DMS53 treated with DMSO at 0.1 percent for 48 hours (cell line): ENCODE data around the gene MDGA2.
"Not testable (repeated sequence)": the region's sequence is repeated elsewhere in the genome, so short reads cannot be mapped to it uniquely, and the experiment has no call there.

Experiments used
- DNase-seq: peaks from one replicate; lab custom pipeline; 2025; ENCODE audit not compliant: unreplicated experiment; lab: John Stamatoyannopoulos, UW

Gene MDGA2

DNA sequence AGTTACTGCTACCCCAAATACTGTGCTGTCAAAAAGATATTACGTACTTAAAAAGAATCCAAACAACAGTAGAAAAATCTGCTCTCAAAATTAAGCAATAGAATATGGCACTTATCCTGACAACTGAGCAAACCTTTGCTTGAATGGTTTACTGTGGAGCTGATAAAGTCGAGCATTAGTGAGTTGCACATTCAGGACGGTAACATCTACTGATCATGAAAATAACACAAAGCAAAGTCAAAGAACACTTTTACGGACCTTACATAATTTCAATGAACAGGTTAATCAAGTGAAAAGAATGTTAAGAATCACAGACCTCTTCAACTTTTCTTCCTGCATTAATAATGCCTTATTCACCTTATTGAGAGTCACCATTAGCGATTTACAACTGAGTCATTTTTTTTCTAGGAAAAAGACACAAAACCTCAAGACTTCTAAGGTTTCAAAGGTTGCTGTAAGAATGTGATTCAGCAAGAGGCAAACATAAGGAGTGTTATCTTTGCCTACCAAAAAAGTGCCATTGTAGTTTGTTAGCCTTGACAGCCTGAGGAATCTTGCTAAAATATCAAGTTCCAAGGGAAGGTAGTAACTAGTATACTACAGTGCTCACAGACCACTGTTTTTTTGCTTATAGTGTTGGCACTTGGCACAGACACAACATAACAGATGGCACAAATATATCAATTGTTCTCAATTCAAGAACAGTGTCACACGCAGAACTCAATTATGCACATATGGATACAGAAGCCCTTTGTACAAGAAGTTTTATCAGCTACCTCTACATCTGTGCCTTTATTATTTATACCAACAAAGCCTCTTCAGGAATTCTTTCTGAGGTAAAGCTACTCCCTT is 689.6 kb downstream of the MDGA2 start:
- DNase-seq = no peak

DNA sequence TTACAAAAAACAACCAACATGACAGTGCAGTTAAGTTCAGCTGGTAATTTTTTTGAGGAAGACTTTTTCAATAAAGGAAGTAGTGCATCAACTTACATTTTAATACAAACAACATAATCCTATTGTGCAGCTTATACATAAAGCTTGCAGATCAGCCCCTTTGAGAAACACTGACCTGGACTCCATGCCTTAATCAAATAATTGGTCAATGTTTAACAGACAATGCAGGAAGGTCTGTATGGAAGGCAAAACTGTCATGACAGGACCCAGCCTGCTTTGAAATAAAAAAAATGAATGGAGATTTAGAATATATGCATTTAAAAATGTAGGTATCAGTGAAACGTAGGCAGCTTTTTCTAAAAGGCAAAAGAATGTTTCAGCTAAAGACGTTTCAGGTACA is 702.1 kb downstream of the MDGA2 start:
- peak; percentile 24 for DNase-seq

DNA sequence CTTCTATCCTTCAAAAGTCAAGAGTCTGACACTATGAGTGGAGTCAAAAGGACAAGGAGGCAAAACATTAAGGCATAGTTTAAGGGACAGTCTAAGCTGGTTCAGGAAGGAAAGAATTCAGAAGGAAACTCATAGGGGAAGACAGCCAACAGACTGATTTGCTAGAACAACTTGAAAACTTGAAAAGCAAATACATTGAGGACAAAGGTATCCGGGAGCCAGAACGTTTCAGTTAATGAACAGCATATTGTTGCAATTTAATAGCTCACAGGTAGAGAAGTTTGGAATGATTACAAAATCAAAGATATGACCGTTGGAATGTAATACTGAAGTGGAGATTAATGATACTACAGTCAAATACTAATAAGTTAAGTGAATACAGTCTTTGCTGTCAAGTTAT is 711.0 kb downstream of the MDGA2 start:
- DNase-seq = no peak

DNA sequence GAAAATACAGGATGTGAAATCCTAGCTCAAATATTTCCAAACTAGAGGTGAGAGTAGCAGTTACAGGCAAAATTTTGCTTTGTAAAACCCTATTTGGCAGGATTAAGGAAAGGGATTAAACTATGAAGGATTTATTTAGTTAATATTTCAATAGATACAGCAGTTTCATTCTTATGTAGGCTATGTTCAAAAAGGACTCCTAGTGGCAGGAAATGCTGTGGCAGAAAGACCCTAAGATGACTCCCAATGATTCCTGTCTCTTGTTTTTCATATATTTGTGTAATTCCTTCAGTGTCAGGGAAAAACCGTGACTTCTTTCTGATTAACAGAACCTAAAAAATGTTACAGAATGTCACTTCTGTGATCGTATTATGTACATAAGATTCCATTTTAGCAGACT is 724.3 kb downstream of the MDGA2 start:
- no peak for DNase-seq

DNA sequence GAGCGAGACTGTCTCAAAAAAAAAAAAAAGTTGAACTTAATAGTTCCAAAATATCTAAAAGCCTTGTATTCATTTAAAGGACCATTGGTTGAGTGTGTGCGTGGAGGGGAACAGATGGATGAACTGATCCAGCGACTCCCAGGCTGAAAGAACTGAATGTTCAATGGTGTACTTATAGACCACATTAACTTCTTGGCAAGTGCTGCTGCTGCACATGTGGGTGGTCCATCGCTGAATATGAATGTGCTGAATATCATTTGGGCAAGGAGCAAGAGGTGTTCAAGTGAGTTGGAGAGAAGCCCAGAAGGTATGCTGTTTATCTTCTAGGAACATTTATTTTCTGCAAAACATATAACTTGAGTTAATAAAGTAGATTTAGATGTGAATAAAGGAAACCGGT is 734.8 kb downstream of the MDGA2 start:
- no peak for DNase-seq

DNA sequence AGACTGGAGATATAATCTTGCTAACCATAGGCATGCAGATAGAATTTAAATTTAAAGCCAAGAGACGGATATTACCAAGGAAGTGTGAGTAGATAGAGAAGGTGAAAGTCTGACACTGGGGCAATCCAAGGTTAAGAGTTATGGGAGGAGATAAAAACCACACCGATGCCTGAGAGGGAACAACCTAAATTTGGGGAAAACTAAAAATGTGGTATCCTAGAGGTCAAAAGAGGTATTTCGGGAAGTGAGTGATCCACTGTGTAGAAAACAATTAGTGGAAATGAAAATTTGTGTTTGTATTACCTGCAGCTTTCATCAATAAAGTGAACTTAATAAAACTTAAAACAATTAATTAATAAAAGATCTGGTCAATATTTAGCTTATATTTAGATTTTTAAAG is 754.9 kb downstream of the MDGA2 start:
- DNase-seq = no peak

DNA sequence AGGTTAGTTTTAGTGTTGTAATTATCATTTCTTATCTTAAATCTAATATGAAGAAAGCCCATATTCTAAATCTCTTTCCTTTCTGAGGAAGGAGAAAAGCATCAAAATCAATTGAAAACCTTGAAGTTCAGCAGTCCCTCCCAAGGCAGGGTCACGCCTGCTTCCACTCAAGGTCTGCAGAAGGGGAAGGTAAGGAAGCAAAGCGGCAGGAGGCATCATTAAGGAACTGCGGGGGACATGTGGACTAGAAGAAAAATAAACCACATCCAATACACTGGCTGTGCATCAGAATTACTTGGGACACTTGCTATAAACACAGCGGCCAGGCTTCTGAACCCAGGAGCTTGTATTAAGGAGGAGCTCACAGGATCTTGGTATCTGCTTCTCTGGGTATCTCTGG is 759.9 kb downstream of the MDGA2 start:
- not testable (repeated sequence) for DNase-seq

DNA sequence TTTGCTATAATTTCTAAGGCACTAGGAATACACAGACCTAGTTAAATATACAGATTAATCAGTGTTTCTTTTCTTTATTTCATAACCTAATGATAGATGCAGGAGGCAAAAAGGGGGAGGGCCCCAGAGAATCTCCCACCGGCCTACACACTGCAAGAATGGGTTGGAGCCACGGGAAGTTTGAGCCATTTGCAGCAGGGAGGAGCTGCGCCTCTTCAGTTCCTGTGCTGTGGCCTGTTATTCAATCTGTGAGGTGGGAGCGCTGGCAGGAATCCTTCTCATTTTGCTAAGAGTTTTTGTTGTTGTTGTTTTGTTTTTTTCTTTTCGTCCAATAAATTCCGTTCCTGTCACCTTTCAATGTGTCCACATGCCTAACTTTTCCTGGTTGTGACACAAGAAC is 772.6 kb downstream of the MDGA2 start:
- DNase-seq = no peak

DNA sequence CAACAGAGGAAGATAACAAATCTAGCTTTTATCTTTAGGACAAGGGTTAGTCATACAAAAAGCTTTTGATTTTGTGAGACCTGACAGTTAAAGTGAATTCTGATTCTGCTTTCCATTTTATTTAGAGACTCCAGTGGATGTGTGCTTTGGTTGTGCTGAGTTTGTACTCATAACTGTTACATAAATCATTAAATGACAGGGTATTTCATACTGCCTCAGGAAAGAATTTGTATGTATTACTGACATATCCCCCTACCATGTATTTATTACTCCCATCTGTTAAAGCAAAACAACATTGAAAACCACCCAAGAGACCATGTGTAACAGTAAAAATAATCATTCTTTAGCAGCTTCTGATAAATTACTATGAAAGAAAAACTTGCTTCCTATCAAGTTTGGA is 780.9 kb downstream of the MDGA2 start:
- DNase-seq = no peak

DNA sequence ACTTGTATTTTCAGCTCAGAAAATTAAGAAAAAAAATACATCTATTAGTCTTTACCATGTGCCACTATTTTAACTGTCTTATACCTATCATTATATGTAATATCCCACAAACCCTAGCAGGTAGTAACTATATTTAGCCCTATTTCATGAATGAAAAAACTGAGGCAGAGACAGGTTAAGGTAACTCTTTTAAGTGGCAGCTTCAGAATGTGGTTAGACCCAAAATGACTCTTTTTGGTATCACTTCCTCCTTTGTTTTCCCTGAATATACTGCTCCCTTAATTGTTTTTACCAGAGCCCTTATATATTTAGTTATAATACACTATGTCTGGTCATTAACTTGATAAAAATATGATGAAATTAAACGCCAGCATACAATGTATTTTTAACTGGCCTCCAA is 788.3 kb downstream of the MDGA2 start:
- no peak for DNase-seq

DNA sequence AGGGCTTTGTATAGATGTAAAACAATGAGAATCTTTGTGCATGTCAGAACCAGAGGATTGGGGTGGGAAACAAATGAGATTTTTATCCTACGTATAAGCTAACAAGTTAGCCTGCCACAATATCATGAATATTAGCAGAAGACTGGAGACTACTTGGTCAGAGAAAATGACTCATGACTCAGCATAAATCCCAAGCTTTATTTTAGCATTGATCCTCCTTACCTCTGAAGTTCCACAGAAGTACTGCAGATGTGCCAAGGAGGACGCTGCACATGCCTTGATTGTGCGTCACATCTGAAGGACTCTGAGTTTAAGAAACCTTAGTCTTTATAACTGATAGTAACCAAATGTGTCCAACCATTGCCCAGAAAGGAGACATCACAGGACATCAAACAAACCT is 789.8 kb downstream of the MDGA2 start:
- no peak for DNase-seq

DNA sequence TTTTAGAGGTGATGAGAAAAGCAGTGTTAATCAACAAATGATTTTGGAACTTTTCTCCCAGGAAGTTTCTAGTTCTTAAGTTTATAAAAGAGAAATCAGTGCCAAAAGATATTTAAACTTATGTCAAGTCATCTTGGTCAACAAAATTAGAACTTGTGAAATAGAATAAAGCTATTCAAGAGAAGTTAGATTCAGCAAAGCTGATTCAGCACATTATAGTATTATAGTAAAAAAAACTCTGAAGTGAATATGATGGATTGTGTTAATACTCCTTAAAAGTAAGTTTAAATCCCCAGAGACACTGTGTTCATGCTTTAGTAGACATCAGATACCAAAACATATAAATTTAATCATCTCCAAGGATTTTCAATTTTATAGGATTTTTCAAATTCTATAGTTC is 813.7 kb downstream of the MDGA2 start:
- no peak for DNase-seq

DNA sequence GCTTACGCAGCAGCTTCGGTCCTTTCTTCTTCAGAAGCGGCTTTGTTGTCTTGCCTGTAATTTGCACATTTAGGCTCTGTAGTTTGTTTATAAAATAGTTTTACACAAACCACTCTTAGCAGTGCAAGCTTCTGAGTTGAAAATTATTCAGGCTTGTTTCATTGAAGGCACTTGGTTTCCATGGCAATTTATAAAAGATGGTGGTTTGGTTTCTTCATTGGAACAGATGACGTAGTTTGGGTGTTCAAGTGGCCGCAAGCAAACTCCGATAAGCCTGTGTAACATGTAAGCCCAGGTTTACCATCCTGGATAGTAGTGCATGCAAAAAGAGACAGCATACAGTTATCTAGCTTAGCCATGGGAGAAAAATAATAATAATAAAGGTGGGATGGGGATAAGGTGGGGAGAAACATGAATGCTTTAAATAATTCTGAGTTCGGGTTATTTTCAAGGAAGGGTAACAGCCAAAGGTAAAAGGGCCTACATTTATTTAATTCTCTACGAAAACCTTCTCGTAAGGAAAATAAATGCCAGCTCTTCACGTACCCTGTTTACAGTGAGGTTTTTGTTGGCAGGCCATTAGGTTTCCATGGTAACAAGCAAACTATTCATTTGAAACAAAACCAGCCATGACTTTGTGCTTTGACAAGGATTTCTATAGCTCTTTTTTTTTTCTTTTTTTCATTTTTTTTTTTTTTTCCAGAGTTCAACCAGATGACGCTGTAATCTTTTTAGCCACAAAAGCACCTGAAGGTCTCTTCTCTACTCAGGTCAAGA is 834.3 kb downstream of the MDGA2 start:
- peak; percentile 60 for DNase-seq

DNA sequence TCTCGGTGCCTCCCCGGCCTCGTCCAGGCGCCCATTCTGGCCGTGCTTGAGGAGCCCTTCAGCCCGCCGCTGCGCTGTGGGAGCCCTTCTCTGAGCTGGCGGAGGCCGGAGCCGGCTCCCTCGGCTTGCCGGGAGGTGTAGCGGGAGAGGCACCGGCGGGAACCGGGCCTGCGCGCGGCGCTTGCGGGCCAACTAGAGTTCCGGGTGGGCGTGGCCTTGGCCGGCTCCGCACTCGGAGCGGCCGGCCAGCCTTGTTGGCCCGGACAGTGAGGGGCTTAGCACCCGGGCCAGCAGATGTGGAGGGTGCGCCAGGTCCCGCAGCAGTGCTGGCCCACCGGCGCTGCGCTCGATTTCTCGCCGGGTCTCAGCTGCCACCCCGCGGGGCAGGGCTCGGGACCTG is 855.1 kb downstream of the MDGA2 start:
- peak; percentile 56 for DNase-seq

DNA sequence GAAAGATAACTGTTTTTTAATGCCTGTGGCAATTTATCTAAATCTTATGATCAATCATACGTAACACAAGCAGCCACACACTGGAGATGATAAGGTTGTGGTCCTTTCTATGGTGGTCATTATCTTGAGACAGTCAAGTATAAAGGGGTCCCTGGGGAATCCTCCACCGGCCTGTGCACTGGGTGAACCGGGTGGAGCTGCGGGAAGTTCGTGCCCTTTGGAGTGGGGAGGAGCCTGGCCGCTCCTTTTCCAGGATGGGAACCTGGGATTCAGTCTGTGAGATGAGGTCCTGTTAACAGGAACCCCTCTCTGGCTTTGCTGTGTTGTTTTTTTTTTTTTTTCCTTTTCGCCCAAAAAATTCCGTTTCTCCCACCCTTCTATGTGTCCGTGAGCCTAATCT is 856.3 kb downstream of the MDGA2 start:
- DNase-seq = no peak

DNA sequence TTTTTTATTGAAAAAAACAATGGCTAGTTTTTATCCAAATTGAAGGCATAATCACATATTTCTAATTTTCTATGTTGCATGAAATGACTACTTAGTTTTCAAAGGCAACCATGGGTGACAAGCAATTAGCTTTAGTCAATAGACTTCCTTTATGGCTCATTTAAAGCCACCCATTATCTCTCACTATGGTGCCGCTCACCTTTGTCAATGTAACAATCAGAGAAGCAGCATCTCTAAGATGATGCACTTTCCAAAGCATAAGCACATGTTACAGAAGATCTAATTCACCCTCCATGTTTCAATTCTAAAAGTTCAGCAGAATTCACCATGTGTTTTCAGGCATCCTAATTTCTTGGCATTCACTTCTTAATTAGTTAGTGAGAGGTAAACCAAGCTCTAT is 857.3 kb downstream of the MDGA2 start:
- no peak for DNase-seq

DNA sequence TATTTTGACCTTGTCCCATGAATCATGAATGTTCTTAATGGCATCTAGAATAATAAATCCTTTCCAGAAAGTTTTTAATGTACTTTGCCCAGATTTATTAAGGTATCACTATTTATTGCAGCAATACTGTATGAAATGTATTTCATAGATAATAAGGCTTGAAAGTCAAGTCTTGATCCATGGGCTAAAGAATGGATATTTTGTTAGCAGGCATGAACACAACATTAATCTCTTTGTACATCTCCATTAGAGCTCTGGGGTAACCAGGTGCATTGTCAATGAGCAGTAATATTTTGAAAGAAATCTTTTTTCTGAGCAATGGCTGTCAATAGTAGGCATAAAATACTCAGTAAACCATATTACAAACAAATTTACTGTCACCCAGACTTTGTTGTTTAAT is 882.3 kb downstream of the MDGA2 start:
- DNase-seq = no peak
